Upper lobe of right lung (tissue), 1 donor: ENCODE data around the gene DPYSL3. TPM values are rescaled to one million over a fixed set of nuclear protein-coding genes. Genes with fewer than 3 reads are reported as not detected.

Source experiments
- ATAC-seq: fragments of 200-7000 bp; cut with Tn5 transposase; one replicate; pipeline ENCODE4 v1.9.1; 2020; ENCODE audit warnings: mild to moderate bottlenecking, moderate library complexity
- DNase-seq: peaks from one replicate; pipeline ENCODE4 v3.0.0-alpha.2; 2020
- H3K27ac ChIP-seq: fragments of 200-600 bp; one replicate; pipeline ENCODE4 v1.8.0; 2022
- H3K27me3 ChIP-seq: fragments of 200-600 bp; one replicate; pipeline ENCODE4 v1.8.0; 2022; ENCODE audit warnings: mild to moderate bottlenecking
- H3K36me3 ChIP-seq: fragments of 200-600 bp; one replicate; pipeline ENCODE4 v1.8.0; 2022
- H3K4me1 ChIP-seq: fragments of 200-600 bp; one replicate; pipeline ENCODE4 v1.8.0; 2022
- H3K4me3 ChIP-seq: fragments of 200-600 bp; one replicate; pipeline ENCODE4 v1.8.0; 2022; ENCODE audit warnings: mild to moderate bottlenecking
- H3K9me3 ChIP-seq: fragments of 200-600 bp; one replicate; pipeline ENCODE4 v1.8.0; 2022
- CTCF ChIP-seq: fragments of 200-600 bp; IDR thresholded peaks from one replicate; pipeline ENCODE4 v1.8.0; 2022; ENCODE audit warnings: antibody characterized with exemption
- intact Hi-C: fragments of 100-400 bp; cut with DNase I; formaldehyde crosslinking; loops from one replicate; pipeline ENCODE4 v1.11.0; 2022
- total RNA-seq: library from RNA; stranded (reverse); fragmentation: NEBNext Ultra II Directional; extraction: Animal tissue kit (Norgen Biotek cat#: 25700); gene quantifications from one replicate; pipeline ENCODE4 v1.2.1, GENCODE V29; 2021
- donor health status: DM: no; HTN: yes; CAD: no; lungs with severe emphysema.

DPYSL3 gene
- total RNA-seq, 1 donor from 2014 or later: 52.8 TPM

- Histone ChIP-seq H3K27ac (no peak overlapping the region), H3K36me3 (peaks cover 39% of the 10 kb centered on the region), H3K4me3 (no peak overlapping the region), H3K4me1 (peaks cover 4% of the 10 kb centered on the region), H3K27me3 (no peaks in the 10 kb centered on the region), H3K9me3 (no peaks in the 10 kb centered on the region)
- DNase-seq (peak; percentile 75), ATAC-seq (peak; percentile 89)
- TF ChIP-seq CTCF: no peak
- intact Hi-C loops: no loop called here
Measured at GRCh38 chr5:147396070-147396823, 113.6 kb downstream of the DPYSL3 start.

- H3K27ac ChIP-seq: no peak overlapping the region
- intact Hi-C loops: no loop called here
- no peaks in the 10 kb centered on the region for H3K27me3 ChIP-seq
- ATAC-seq (no peak), DNase-seq (no peak)
- H3K36me3 ChIP-seq: peaks cover 28% of the 10 kb centered on the region
- no peak overlapping the region for H3K4me3 ChIP-seq
- H3K4me1 ChIP-seq: peaks cover 4% of the 10 kb centered on the region
- peak; percentile 6 for TF ChIP-seq CTCF
- no peaks in the 10 kb centered on the region for H3K9me3 ChIP-seq
Measured at GRCh38 chr5:147393874-147394672, 115.8 kb downstream of the DPYSL3 start.

GRCh38 chr5:147391781-147392180 is 118.1 kb downstream of the DPYSL3 start:
- intact Hi-C loops: no loop called here
- peak; percentile 43 for TF ChIP-seq CTCF
- peak; percentile 73 for ATAC-seq

GRCh38 chr5:147390654-147391225 is 119.1 kb downstream of the DPYSL3 start:
- Histone ChIP-seq H3K27me3 (no peaks in the 10 kb centered on the region), H3K36me3 (peaks cover 12% of the 10 kb centered on the region), H3K4me1 (no peaks in the 10 kb centered on the region), H3K27ac (no peak overlapping the region), H3K4me3 (no peak overlapping the region), H3K9me3 (no peaks in the 10 kb centered on the region)
- DNase-seq (no peak), ATAC-seq (no peak)
- TF ChIP-seq CTCF: no peak
- intact Hi-C loops: no loop called here

More at GRCh38 chr5:147391781-147392180, 118.1 kb downstream of the DPYSL3 start:
- H3K4me1 ChIP-seq: peaks cover 4% of the 10 kb centered on the region
- H3K27ac ChIP-seq: no peak overlapping the region
- H3K36me3 ChIP-seq: peaks cover 12% of the 10 kb centered on the region
- no peak for DNase-seq
- no peaks in the 10 kb centered on the region for H3K27me3 ChIP-seq
- H3K9me3 ChIP-seq: no peaks in the 10 kb centered on the region
- no peak overlapping the region for H3K4me3 ChIP-seq

- Histone ChIP-seq H3K9me3 (no peaks in the 10 kb centered on the region), H3K27ac (no peak overlapping the region)
Measured at GRCh38 chr5:147388184-147389108, 121.4 kb downstream of the DPYSL3 start.

More at GRCh38 chr5:147388184-147389108, 121.4 kb downstream of the DPYSL3 start:
- intact Hi-C loops: no loop called here
- DNase-seq (no peak), ATAC-seq (no peak)
- Histone ChIP-seq H3K4me1 (no peaks in the 10 kb centered on the region), H3K4me3 (no peak overlapping the region), H3K27me3 (no peaks in the 10 kb centered on the region), H3K36me3 (no peaks in the 10 kb centered on the region)
- TF ChIP-seq CTCF: no peak
